Loucy (cell line): Measurements from ENCODE around the gene TCF7.

Experiments used
- EZH2phosphoT487 ChIP-seq: fragments of 200-600 bp; IDR thresholded peaks from 2 replicates; pipeline ENCODE4 v1.6.1; 2018; ENCODE audit warnings: antibody characterized with exemption, mild to moderate bottlenecking, moderate library complexity, borderline replicate concordance
- TF ChIP-seq, protein P1 (sequence below): fragments of 200-600 bp; sonication (generic); conservative IDR thresholded peaks from 2 replicates; pipeline ENCODE4 v1.5.1; 2014; ENCODE audit warnings: mild to moderate bottlenecking, antibody characterized with exemption, low read length

GRCh38 chr5:134161513-134162395, 47.3 kb downstream of the TCF7 start:
- TF ChIP-seq, protein P1, sequence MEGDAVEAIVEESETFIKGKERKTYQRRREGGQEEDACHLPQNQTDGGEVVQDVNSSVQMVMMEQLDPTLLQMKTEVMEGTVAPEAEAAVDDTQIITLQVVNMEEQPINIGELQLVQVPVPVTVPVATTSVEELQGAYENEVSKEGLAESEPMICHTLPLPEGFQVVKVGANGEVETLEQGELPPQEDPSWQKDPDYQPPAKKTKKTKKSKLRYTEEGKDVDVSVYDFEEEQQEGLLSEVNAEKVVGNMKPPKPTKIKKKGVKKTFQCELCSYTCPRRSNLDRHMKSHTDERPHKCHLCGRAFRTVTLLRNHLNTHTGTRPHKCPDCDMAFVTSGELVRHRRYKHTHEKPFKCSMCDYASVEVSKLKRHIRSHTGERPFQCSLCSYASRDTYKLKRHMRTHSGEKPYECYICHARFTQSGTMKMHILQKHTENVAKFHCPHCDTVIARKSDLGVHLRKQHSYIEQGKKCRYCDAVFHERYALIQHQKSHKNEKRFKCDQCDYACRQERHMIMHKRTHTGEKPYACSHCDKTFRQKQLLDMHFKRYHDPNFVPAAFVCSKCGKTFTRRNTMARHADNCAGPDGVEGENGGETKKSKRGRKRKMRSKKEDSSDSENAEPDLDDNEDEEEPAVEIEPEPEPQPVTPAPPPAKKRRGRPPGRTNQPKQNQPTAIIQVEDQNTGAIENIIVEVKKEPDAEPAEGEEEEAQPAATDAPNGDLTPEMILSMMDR: no peak
- TF ChIP-seq EZH2phosphoT487: no peak
